Upper lobe of left lung (tissue), 4 donors: ENCODE results near the gene TLR8.

Source experiments
- EP300 ChIP-seq, 4 donors: sonication (generic); formaldehyde crosslinking; IDR thresholded peaks; one replicate each; pipeline ENCODE4 v1.5.1; 2017; ENCODE audit warnings: antibody characterized with exemption in 4 of 4, control low read depth in 2 of 4
- POLR2A ChIP-seq, 4 donors: fragments of 450-650 bp; IDR thresholded peaks; one replicate each; pipeline ENCODE4 v1.5.1; 2016 to 2017; ENCODE audit warnings: antibody characterized with exemption in 4 of 4, mild to moderate bottlenecking in 2 of 4
- POLR2AphosphoS5 ChIP-seq, 2 donors: sonication (generic); formaldehyde crosslinking; IDR thresholded peaks; one replicate each; pipeline ENCODE4 v1.5.1; 2017; ENCODE audit warnings: antibody characterized with exemption in 2 of 2
- TF ChIP-seq, protein P1 (sequence below), 6 experiments: fragments of 450-650 bp in 4 of 6; fragments of 200-600 bp in 2 of 6; sonication (generic) in 2 of 6; IDR thresholded peaks; one replicate each; pipeline ENCODE4 v1.5.1; 2016 to 2019; ENCODE audit warnings: antibody characterized with exemption in 6 of 6

DNA sequence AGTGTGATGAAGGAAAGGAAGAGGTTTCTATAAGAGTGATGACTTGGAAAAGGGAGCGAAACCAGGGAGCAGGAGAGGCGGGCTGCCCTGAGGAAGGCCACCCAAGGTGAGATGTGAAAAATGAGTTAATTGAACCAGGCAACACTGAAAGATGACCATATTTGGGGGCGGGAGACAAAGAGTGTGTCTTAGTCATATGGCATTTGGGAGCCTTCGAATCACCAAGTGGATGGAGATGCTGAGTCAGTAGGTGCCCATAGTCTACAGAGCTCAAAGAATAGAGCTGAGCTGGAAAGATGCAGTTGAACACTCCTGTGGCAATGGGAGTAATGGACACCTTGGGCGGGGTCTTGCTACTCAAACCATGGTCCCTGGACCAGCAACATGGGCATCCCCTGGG lies 8.3 kb upstream of the TLR8 start:
- TF ChIP-seq, protein P1, sequence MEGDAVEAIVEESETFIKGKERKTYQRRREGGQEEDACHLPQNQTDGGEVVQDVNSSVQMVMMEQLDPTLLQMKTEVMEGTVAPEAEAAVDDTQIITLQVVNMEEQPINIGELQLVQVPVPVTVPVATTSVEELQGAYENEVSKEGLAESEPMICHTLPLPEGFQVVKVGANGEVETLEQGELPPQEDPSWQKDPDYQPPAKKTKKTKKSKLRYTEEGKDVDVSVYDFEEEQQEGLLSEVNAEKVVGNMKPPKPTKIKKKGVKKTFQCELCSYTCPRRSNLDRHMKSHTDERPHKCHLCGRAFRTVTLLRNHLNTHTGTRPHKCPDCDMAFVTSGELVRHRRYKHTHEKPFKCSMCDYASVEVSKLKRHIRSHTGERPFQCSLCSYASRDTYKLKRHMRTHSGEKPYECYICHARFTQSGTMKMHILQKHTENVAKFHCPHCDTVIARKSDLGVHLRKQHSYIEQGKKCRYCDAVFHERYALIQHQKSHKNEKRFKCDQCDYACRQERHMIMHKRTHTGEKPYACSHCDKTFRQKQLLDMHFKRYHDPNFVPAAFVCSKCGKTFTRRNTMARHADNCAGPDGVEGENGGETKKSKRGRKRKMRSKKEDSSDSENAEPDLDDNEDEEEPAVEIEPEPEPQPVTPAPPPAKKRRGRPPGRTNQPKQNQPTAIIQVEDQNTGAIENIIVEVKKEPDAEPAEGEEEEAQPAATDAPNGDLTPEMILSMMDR (IDR thresholded peaks at IDR 0.05), result no peak
- TF ChIP-seq POLR2A (IDR thresholded peaks at IDR 0.05) (no peak), POLR2AphosphoS5 (IDR thresholded peaks at IDR 0.05) (no peak), EP300 (IDR thresholded peaks at IDR 0.05) (no peak)
